ENCODE measurements around the gene AACS. TPM values are rescaled to one million over a fixed set of nuclear protein-coding genes. Genes with fewer than 3 reads are reported as not detected.

AACS gene
- polyA plus RNA-seq, 1 donor from 2014 or later: 33.2 TPM

GRCh38 chr12:125053821-125054220 lies 11.4 kb upstream of the AACS start:
- no peaks in the 10 kb centered on the region for H3K9me3 ChIP-seq (ENCODE audit: low read length)
- TF ChIP-seq RAD21 (conservative IDR thresholded peaks at IDR 0.05) (no peak), MXI1 (conservative IDR thresholded peaks at IDR 0.05; ENCODE audit: poor library complexity, severe bottlenecking) (no peak), REST (IDR thresholded peaks at IDR 0.05; ENCODE audit: borderline replicate concordance) (no peak), CTCF (IDR thresholded peaks at IDR 0.05; ENCODE audit: poor library complexity, severe bottlenecking) (no peak), POLR2AphosphoS5 (IDR thresholded peaks at IDR 0.05) (no peak), EP300 (conservative IDR thresholded peaks at IDR 0.05; ENCODE audit: poor library complexity, severe bottlenecking) (no peak), SMC3 (conservative IDR thresholded peaks at IDR 0.05; ENCODE audit: poor library complexity) (no peak), TAF1 (IDR thresholded peaks at IDR 0.05; ENCODE audit: low read depth) (no peak), EZH2 (IDR thresholded peaks at IDR 0.05; ENCODE audit: borderline replicate concordance, insufficient read depth, low read length, poor library complexity, severe bottlenecking) (no peak)
- H2AFZ ChIP-seq (ENCODE audit: low read depth, low read length): no peak overlapping the region
- H3K4me3 ChIP-seq (ENCODE audit: low read length): no peak overlapping the region
- H3K27me3 ChIP-seq (ENCODE audit: insufficient read depth, low read depth, low read length): no peaks in the 10 kb centered on the region
- H3K79me2 ChIP-seq (replicated peaks; ENCODE audit: insufficient read depth, low read length): no peaks in the 10 kb centered on the region
- H3K9ac ChIP-seq (ENCODE audit: low read length): no peak overlapping the region
- H3F3A ChIP-seq (ENCODE audit: insufficient read depth, low read length, poor library complexity, severe bottlenecking): no peaks in the 10 kb centered on the region
- no peaks in the 10 kb centered on the region for H4K20me1 ChIP-seq (ENCODE audit: insufficient read depth)
- no peaks in the 10 kb centered on the region for H3K36me3 ChIP-seq (ENCODE audit: insufficient read depth, low read length)
- H3K4me2 ChIP-seq (ENCODE audit: low read length): no peak overlapping the region
- H3K9me2 ChIP-seq (ENCODE audit: insufficient read depth, low read length): no peaks in the 10 kb centered on the region
- H3K27ac ChIP-seq (ENCODE audit: low read length): no peak overlapping the region

GRCh38 chr12:125055591-125055990 lies 9.6 kb upstream of the AACS start:
- Histone ChIP-seq H2AFZ (ENCODE audit: low read depth, low read length) (no peak overlapping the region), H3K79me2 (replicated peaks; ENCODE audit: insufficient read depth, low read length) (no peaks in the 10 kb centered on the region), H3K4me2 (ENCODE audit: low read length) (no peak overlapping the region), H3K9me3 (ENCODE audit: low read length) (no peaks in the 10 kb centered on the region), H4K20me1 (ENCODE audit: insufficient read depth) (no peaks in the 10 kb centered on the region), H3K4me3 (ENCODE audit: low read length) (no peak overlapping the region), H3K27me3 (ENCODE audit: insufficient read depth, low read depth, low read length) (no peaks in the 10 kb centered on the region), H3F3A (ENCODE audit: insufficient read depth, low read length, poor library complexity, severe bottlenecking) (no peaks in the 10 kb centered on the region), H3K9me2 (ENCODE audit: insufficient read depth, low read length) (no peaks in the 10 kb centered on the region), H3K27ac (ENCODE audit: low read length) (no peak overlapping the region), H3K36me3 (ENCODE audit: insufficient read depth, low read length) (no peaks in the 10 kb centered on the region), H3K9ac (ENCODE audit: low read length) (no peak overlapping the region)
- TF ChIP-seq TAF1 (IDR thresholded peaks at IDR 0.05; ENCODE audit: low read depth): no peak

- Histone ChIP-seq H4K20me1 (ENCODE audit: insufficient read depth) (no peaks in the 10 kb centered on the region), H3F3A (ENCODE audit: insufficient read depth, low read length, poor library complexity, severe bottlenecking) (no peaks in the 10 kb centered on the region), H3K79me2 (replicated peaks; ENCODE audit: insufficient read depth, low read length) (no peaks in the 10 kb centered on the region), H3K9ac (ENCODE audit: low read length) (no peak overlapping the region), H3K4me3 (ENCODE audit: low read length) (no peak overlapping the region), H2AFZ (ENCODE audit: low read depth, low read length) (no peak overlapping the region), H3K27me3 (ENCODE audit: insufficient read depth, low read depth, low read length) (no peaks in the 10 kb centered on the region), H3K4me2 (ENCODE audit: low read length) (no peak overlapping the region), H3K36me3 (ENCODE audit: insufficient read depth, low read length) (no peaks in the 10 kb centered on the region), H3K9me2 (ENCODE audit: insufficient read depth, low read length) (no peaks in the 10 kb centered on the region), H3K27ac (ENCODE audit: low read length) (no peak overlapping the region), H3K9me3 (ENCODE audit: low read length) (peaks cover 4% of the 10 kb centered on the region)
- TF ChIP-seq SMC3 (conservative IDR thresholded peaks at IDR 0.05; ENCODE audit: poor library complexity) (no peak), EZH2 (IDR thresholded peaks at IDR 0.05; ENCODE audit: borderline replicate concordance, insufficient read depth, low read length, poor library complexity, severe bottlenecking) (no peak), RAD21 (conservative IDR thresholded peaks at IDR 0.05) (no peak)
Observed at GRCh38 chr12:125056306-125056705, 8.9 kb upstream of the AACS start.
